D721Med (cell line): ENCODE data around the gene NYNRIN.

Source experiments
- DNase-seq: peaks from one replicate; pipeline ENCODE4 v3.0.0; 2011; ENCODE audit warnings: low spot score; ENCODE audit not compliant: insufficient read length
- FAIRE-seq: peaks from 2 replicates; lab custom pipeline; 2011; peaks lifted over from hg19 to GRCh38; lab: Jason Lieb, UNC
- CTCF ChIP-seq: IDR thresholded peaks from 2 replicates; pipeline ENCODE4 v1.5.1; 2012; ENCODE audit warnings: mild to moderate bottlenecking, control low read depth; ENCODE audit not compliant: insufficient read depth; ENCODE audit errors: missing control alignments

NYNRIN gene

GRCh38 chr14:24463884-24464785 lies 65.3 kb downstream of the NYNRIN start:
- DNase-seq (no peak), FAIRE-seq (no peak)
- TF ChIP-seq CTCF = no peak

- FAIRE-seq (no peak), DNase-seq (no peak)
- no peak for TF ChIP-seq CTCF
Measured at GRCh38 chr14:24465368-24465767, 66.6 kb downstream of the NYNRIN start.

- FAIRE-seq (no peak), DNase-seq (no peak)
- no peak for TF ChIP-seq CTCF
Measured at GRCh38 chr14:24465805-24466204, 67.0 kb downstream of the NYNRIN start.
